Mammary epithelial cell (primary cell): Measurements from ENCODE around the gene AKAP4.

Source experiments
- EZH2 ChIP-seq: IDR thresholded peaks from 2 replicates; pipeline ENCODE4 v1.6.1; 2012; ENCODE audit warnings: low read length, inconsistent platforms, borderline replicate concordance
- TF ChIP-seq, protein P1 (sequence below), 2 donors: IDR thresholded peaks in 1 of 2; conservative IDR thresholded peaks in 1 of 2; 2 replicates each; pipeline ENCODE4 v1.5.1; 2011 to 2012; ENCODE audit warnings: inconsistent platforms in 2 of 2, low read length in 2 of 2, mild to moderate bottlenecking in 2 of 2, control low read depth in 1 of 2, low read depth in 1 of 2; ENCODE audit not compliant: insufficient read depth in 1 of 2; ENCODE audit errors: extremely low read depth in 1 of 2

DNA sequence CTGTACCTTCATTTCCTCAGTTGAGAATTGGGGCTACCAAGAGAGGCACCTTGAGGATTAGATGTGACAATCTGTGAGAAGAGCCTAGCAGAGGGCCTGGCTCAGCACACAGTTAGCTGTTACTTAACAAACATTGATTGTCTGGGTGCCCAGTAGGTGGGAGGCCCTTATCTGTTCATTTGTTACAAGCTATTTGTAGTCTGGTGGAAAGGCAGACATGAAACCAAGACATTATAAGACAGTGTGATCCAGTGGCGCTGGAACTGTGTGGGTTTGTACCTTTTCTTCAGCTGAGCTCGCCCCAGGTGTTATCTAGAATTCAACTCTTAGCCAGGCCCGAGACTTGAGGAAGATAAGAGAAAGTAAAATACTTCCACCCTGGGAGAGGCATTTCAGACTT lies 16.9 kb downstream of the AKAP4 start:
- TF ChIP-seq, protein P1, sequence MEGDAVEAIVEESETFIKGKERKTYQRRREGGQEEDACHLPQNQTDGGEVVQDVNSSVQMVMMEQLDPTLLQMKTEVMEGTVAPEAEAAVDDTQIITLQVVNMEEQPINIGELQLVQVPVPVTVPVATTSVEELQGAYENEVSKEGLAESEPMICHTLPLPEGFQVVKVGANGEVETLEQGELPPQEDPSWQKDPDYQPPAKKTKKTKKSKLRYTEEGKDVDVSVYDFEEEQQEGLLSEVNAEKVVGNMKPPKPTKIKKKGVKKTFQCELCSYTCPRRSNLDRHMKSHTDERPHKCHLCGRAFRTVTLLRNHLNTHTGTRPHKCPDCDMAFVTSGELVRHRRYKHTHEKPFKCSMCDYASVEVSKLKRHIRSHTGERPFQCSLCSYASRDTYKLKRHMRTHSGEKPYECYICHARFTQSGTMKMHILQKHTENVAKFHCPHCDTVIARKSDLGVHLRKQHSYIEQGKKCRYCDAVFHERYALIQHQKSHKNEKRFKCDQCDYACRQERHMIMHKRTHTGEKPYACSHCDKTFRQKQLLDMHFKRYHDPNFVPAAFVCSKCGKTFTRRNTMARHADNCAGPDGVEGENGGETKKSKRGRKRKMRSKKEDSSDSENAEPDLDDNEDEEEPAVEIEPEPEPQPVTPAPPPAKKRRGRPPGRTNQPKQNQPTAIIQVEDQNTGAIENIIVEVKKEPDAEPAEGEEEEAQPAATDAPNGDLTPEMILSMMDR (conservative IDR thresholded peaks at IDR 0.05 in 1 of 2, IDR thresholded peaks at IDR 0.05 in 1 of 2; ENCODE audit: extremely low read depth in 1 of 2, insufficient read depth in 1 of 2, low read depth in 1 of 2, low read length in 2 of 2): no peak
- no peak for TF ChIP-seq EZH2
